Measurements from ENCODE around the gene FOXN3.

GRCh38 chr14:89427426-89428172, 10.6 kb upstream of the FOXN3 start:
- no peak for TF ChIP-seq POLR2AphosphoS5 (IDR thresholded peaks at IDR 0.05; ENCODE audit: borderline replicate concordance, low read depth, low read length)
- TF ChIP-seq EZH2 (IDR thresholded peaks at IDR 0.05): no peak

All from SK-N-MC (cell line).